COLO668 (cell line): ENCODE results near the gene PRAMEF27.
"Not testable (repeated sequence)": the region's sequence is repeated elsewhere in the genome, so short reads cannot be mapped to it uniquely, and the experiment has no call there.

Experiments
- DNase-seq: peaks from one replicate; lab custom pipeline; 2025; ENCODE audit not compliant: unreplicated experiment; lab: John Stamatoyannopoulos, UW

The PRAMEF27 gene

DNA sequence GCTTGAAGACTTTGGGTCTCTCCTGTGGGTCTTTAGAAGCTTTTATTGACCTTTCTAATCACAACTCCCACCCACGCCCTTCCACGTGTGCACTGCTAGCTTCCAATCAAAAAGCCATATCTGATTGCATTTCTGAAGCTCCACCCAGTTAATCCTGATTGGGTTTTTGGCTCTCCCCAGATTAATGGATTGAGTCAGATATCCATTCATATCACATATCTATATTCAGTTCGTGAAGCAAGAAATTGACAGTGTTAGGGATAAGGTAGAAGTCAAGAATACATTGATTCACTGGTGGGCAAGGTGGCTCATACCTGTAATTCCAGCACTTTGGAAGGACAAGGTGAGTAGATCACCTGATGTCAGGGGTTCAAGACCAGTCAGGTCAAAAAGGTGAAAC lies at the start of gene PRAMEF27:
Gene PRAMEF27 (minus strand): TSS at position 101 of the 400 bp plus-strand sequence. CDS start 2,916 bp downstream, outside the sequence.
- DNase-seq, result not testable (repeated sequence)

DNA sequence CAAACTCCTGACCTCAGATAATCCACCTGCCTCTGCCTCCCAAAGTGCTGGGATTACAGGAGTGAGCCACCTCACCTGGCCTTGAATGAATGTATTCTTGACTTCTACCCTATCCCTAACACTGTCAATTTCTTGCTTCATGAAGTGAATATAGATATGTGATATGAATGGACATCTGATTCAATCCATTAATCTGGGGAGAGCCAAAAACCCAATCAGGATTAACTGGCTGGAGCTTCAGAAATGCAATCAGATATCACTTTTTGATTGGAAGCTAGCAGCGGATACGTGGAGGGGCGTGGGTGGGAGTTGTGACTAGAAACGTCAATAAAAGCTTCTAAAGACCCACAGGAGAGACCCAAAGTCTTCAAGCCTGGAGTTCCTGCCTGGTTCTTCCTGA lies 14.1 kb upstream of the PRAMEF27 start, which contains the start of gene PRAMEF25:
Gene PRAMEF25 (plus strand): TSS at position 301 of the 400 bp plus-strand sequence. CDS start 2,920 bp downstream, outside the sequence.
- DNase-seq, result not testable (repeated sequence)

- DNase-seq, result not testable (repeated sequence)
Observed at GRCh38 chr1:13019846-13020245, 36.5 kb downstream of the PRAMEF27 start.

GRCh38 chr1:13011932-13012331 lies 44.4 kb downstream of the PRAMEF27 start:
- not testable (repeated sequence) for DNase-seq

- not testable (repeated sequence) for DNase-seq
Observed at GRCh38 chr1:13009348-13009747, 47.0 kb downstream of the PRAMEF27 start.

GRCh38 chr1:13005732-13006131 lies 50.6 kb downstream of the PRAMEF27 start:
- DNase-seq, result not testable (repeated sequence)
